Activated T-cell treated with anti-CD3 and anti-CD28 coated beads, Interleukin-2, amount 50 U/mL, for 24 hours (primary cell): ENCODE data around the gene UBE4A.

Experiments used
- DNase-seq: peaks from one replicate; pipeline ENCODE4 v3.0.0-alpha.2; 2020
- H3K27ac Mint-ChIP-seq: 2 replicates; pipeline ENCODE4 v1.8.0; 2020; ENCODE audit warnings: mild to moderate bottlenecking, mixed read lengths
- H3K27me3 Mint-ChIP-seq: 2 replicates; pipeline ENCODE4 v1.8.0; 2020; ENCODE audit warnings: mixed read lengths
- H3K36me3 Mint-ChIP-seq: 2 replicates; pipeline ENCODE4 v1.8.0; 2020; ENCODE audit warnings: low read depth, mixed read lengths
- H3K4me1 Mint-ChIP-seq: 2 replicates; pipeline ENCODE4 v1.8.0; 2020; ENCODE audit warnings: low read depth, mixed read lengths
- H3K4me3 Mint-ChIP-seq: 2 replicates; pipeline ENCODE4 v1.8.0; 2020; ENCODE audit warnings: mild to moderate bottlenecking, moderate library complexity, mixed read lengths
- H3K9me3 Mint-ChIP-seq: 2 replicates; pipeline ENCODE4 v1.8.0; 2020; ENCODE audit warnings: mixed read lengths

The UBE4A gene

DNA sequence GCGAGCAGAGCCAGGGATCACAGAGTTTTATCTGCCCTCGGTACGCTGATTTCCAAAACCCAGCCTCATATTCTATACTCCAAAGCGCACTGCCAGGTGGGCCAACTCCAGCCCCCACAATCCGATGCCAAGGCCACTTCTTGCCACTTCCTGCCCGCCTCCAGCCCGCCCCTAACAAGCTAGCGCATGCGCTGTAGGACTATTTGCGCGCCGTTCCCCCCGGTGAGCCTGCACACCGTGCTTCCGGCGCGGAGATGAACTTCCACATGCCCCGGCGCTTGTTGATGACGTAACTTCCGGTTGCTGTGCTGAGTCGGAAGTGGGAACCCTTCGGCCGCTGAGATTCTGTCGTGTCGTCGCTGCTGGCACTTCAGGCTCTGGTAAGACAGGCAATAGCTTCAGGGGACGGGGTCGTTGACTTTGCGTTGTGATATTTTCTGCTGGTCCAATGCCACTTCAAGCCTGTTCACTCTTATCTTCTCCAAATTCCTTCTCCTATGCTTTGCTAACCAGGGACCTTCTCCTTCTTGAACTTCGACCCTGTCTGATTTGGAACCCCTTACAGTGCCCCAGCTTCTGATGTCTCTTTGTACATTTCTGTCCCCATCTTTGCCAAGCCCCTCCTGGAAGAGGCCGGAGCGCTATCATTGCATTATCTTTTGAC, at the start of gene UBE4A:
TSS of gene UBE4A (plus strand) at position 306 of the 664 bp plus-strand sequence. CDS start 5,481 bp downstream, outside the sequence.
- no peaks in the 10 kb centered on the region for H3K27me3 Mint-ChIP-seq
- peaks cover 52% of the 10 kb centered on the region for H3K4me1 Mint-ChIP-seq
- peak within 1 kb of the TSS; percentile 96 for H3K4me3 Mint-ChIP-seq
- H3K36me3 Mint-ChIP-seq: peaks cover 49% of the 10 kb centered on the region
- DNase-seq: peak; percentile 98
- no peaks in the 10 kb centered on the region for H3K9me3 Mint-ChIP-seq
- H3K27ac Mint-ChIP-seq: peak within 1 kb of the TSS; percentile 98

DNA sequence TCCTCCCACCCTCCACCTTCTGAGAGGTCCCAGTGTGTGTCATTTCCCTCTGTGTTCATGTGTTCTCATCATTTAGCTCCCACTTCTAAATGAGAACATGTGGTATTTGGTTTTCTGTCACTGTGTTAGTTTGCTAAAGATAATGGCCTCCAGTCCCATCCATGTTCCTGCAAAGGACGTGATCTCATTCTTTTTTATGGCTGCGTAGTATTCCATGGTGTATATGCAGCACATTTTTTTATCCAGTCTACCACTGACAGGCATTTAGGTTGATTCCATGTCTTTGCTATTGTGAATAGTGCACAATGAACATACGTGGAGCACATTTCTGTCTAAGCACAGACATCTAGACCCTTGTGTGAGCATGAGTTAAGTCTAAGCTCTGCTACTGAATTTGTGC, 49.1 kb upstream of the UBE4A start:
- peak overlapping the region; percentile 90 for H3K27ac Mint-ChIP-seq
- H3K27me3 Mint-ChIP-seq: no peaks in the 10 kb centered on the region
- peak overlapping the region; percentile 11 for H3K4me3 Mint-ChIP-seq
- no peak for DNase-seq
- no peaks in the 10 kb centered on the region for H3K9me3 Mint-ChIP-seq
- H3K4me1 Mint-ChIP-seq: peaks cover 89% of the 10 kb centered on the region
- H3K36me3 Mint-ChIP-seq: peaks cover 95% of the 10 kb centered on the region

- Mint-ChIP-seq H3K27me3 (no peaks in the 10 kb centered on the region), H3K4me1 (peaks cover 93% of the 10 kb centered on the region), H3K27ac (peak overlapping the region; percentile 83), H3K36me3 (peaks cover 94% of the 10 kb centered on the region), H3K9me3 (no peaks in the 10 kb centered on the region), H3K4me3 (no peak overlapping the region)
- no peak for DNase-seq
Measured at GRCh38 chr11:118310781-118311485, 48.5 kb upstream of the UBE4A start.

GRCh38 chr11:118311518-118311917, 47.9 kb upstream of the UBE4A start:
- Mint-ChIP-seq H3K27ac (peak overlapping the region; percentile 83), H3K9me3 (no peaks in the 10 kb centered on the region), H3K4me3 (no peak overlapping the region), H3K36me3 (peaks cover 96% of the 10 kb centered on the region), H3K4me1 (peaks cover 95% of the 10 kb centered on the region), H3K27me3 (no peaks in the 10 kb centered on the region)
- DNase-seq: no peak

DNA sequence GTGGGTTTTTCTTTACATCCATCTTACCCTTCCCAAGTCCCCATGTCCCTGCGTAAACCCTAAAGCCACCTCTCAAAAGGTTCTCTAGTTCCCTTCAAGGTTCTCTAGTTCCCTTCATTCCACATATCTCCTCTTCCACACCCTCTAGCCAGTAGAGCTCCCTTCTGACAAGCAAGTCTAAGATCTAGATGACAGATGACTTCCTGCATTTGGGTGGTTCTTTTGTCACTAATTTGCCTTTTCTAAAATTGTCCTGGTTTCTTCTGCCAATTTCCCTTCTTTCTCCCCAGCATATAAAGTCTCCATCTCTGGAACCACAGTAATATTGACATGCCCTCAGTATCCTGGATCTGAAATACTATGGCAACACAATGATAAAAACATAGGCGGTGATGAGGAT, 47.1 kb upstream of the UBE4A start:
- DNase-seq: no peak
- Mint-ChIP-seq H3K4me1 (peaks cover 95% of the 10 kb centered on the region), H3K9me3 (no peaks in the 10 kb centered on the region), H3K27ac (peak overlapping the region; percentile 83), H3K4me3 (no peak overlapping the region), H3K27me3 (no peaks in the 10 kb centered on the region), H3K36me3 (peaks cover 94% of the 10 kb centered on the region)

DNA sequence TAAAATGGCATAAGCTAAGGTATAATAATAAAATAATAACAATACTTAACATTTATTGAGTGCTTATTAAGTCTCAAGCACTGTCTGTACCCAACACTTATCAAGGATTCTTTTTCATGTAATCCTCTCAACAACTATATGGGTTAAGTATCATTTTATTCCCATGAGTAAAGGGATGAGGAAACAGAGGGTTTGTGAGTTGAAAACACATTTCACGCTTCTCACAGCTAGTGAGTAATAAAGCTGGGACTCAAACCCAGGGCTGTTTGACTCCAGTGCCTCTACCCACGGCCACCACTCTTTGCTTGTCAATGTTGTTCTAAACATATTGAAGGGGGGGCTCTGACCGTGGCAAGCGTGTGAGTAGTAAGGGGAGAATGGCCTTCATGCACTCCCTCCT, 46.2 kb upstream of the UBE4A start:
- Mint-ChIP-seq H3K4me3 (no peak overlapping the region), H3K9me3 (no peaks in the 10 kb centered on the region), H3K27ac (peak overlapping the region; percentile 78), H3K4me1 (peaks cover 91% of the 10 kb centered on the region), H3K36me3 (peaks cover 89% of the 10 kb centered on the region), H3K27me3 (no peaks in the 10 kb centered on the region)
- DNase-seq: no peak

- H3K4me3 Mint-ChIP-seq: peak overlapping the region; percentile 49
- no peaks in the 10 kb centered on the region for H3K9me3 Mint-ChIP-seq
- peak overlapping the region; percentile 92 for H3K27ac Mint-ChIP-seq
- peaks cover 73% of the 10 kb centered on the region for H3K36me3 Mint-ChIP-seq
- DNase-seq: no peak
- H3K27me3 Mint-ChIP-seq: no peaks in the 10 kb centered on the region
- peaks cover 92% of the 10 kb centered on the region for H3K4me1 Mint-ChIP-seq
Measured at GRCh38 chr11:118314988-118315411, 44.4 kb upstream of the UBE4A start.

- H3K36me3 Mint-ChIP-seq: peaks cover 46% of the 10 kb centered on the region
- no peak for DNase-seq
- peak overlapping the region; percentile 14 for H3K27ac Mint-ChIP-seq
- no peak overlapping the region for H3K4me3 Mint-ChIP-seq
- peaks cover 84% of the 10 kb centered on the region for H3K4me1 Mint-ChIP-seq
- H3K27me3 Mint-ChIP-seq: no peaks in the 10 kb centered on the region
- H3K9me3 Mint-ChIP-seq: no peaks in the 10 kb centered on the region
Measured at GRCh38 chr11:118318124-118318523, 41.3 kb upstream of the UBE4A start.

GRCh38 chr11:118318581-118319336, 40.6 kb upstream of the UBE4A start:
- Mint-ChIP-seq H3K4me1 (peaks cover 81% of the 10 kb centered on the region), H3K27ac (peak overlapping the region; percentile 45), H3K4me3 (no peak overlapping the region), H3K27me3 (no peaks in the 10 kb centered on the region), H3K9me3 (no peaks in the 10 kb centered on the region), H3K36me3 (peaks cover 40% of the 10 kb centered on the region)
- DNase-seq: no peak

- H3K4me3 Mint-ChIP-seq: no peak overlapping the region
- H3K27ac Mint-ChIP-seq: peak overlapping the region; percentile 51
- no peaks in the 10 kb centered on the region for H3K9me3 Mint-ChIP-seq
- H3K4me1 Mint-ChIP-seq: peaks cover 78% of the 10 kb centered on the region
- no peak for DNase-seq
- no peaks in the 10 kb centered on the region for H3K27me3 Mint-ChIP-seq
- H3K36me3 Mint-ChIP-seq: peaks cover 34% of the 10 kb centered on the region
Measured at GRCh38 chr11:118319337-118319707, 40.1 kb upstream of the UBE4A start.

- H3K9me3 Mint-ChIP-seq: no peaks in the 10 kb centered on the region
- peaks cover 69% of the 10 kb centered on the region for H3K4me1 Mint-ChIP-seq
- H3K4me3 Mint-ChIP-seq: no peak overlapping the region
- DNase-seq: no peak
- no peaks in the 10 kb centered on the region for H3K27me3 Mint-ChIP-seq
- peaks cover 24% of the 10 kb centered on the region for H3K36me3 Mint-ChIP-seq
- H3K27ac Mint-ChIP-seq: no peak overlapping the region
Measured at GRCh38 chr11:118320515-118320914, 38.9 kb upstream of the UBE4A start.

DNA sequence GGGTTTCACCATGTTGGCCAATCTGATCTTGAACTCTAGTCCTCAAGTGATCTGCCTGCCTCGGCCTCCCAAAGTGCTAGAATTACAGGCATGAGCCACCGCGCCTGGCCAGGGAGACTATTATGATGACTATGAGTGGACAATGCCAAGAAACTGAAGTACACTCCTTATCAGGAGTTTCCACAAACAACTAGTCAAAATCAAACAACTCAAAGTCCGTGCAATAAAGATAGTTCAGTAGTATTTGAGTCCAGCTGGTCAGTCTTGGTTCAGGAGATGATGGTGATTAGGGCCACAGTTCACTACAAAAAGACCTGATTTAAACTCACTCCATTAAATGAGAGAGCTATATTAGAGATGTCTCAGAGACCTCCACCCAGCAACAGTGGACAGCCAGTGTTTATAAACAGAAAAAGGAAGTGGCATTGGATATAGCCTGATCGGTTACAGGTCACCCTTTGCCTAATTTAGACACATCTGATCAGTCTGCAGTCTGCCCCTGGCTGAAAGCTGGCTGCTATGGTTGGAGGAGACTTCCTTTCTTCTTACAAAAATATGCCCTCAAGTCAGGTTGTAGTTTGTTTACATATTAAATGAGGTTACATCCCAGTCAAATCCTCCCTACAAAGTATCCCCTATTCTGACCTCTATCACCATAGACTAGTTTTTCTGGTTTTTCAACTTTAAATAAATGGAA, 37.9 kb upstream of the UBE4A start:
- H3K27ac Mint-ChIP-seq: peak overlapping the region; percentile 2
- peaks cover 14% of the 10 kb centered on the region for H3K36me3 Mint-ChIP-seq
- no peak overlapping the region for H3K4me3 Mint-ChIP-seq
- H3K4me1 Mint-ChIP-seq: peaks cover 60% of the 10 kb centered on the region
- H3K27me3 Mint-ChIP-seq: no peaks in the 10 kb centered on the region
- no peaks in the 10 kb centered on the region for H3K9me3 Mint-ChIP-seq
- DNase-seq: no peak

DNA sequence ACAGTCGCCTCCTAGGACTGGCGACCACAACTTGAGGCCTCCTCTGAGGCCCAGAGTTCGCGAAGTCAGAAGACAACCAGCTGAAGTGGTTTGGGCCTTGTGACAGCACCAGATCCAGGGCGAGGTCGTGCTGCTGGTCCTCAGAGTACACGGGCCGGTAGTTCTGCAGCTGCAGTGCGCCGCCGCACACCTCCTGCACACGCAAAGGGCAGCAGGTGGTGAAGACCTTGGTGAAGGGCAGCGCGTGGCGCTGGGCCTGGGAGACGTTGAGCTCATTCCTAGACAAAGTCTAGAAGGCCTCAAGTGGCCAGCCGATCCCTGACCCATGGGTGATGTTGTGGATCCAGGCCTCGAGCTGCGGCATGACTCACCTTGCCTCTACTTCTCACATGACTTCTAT, 36.7 kb upstream of the UBE4A start:
- Mint-ChIP-seq H3K4me1 (peaks cover 52% of the 10 kb centered on the region), H3K4me3 (no peak overlapping the region), H3K9me3 (no peaks in the 10 kb centered on the region), H3K27me3 (no peaks in the 10 kb centered on the region), H3K36me3 (peaks cover 7% of the 10 kb centered on the region), H3K27ac (no peak overlapping the region)
- no peak for DNase-seq

- H3K9me3 Mint-ChIP-seq: no peaks in the 10 kb centered on the region
- no peak overlapping the region for H3K27ac Mint-ChIP-seq
- no peak overlapping the region for H3K4me3 Mint-ChIP-seq
- H3K27me3 Mint-ChIP-seq: no peaks in the 10 kb centered on the region
- peaks cover 37% of the 10 kb centered on the region for H3K4me1 Mint-ChIP-seq
- no peak for DNase-seq
- H3K36me3 Mint-ChIP-seq: peaks cover 4% of the 10 kb centered on the region
Measured at GRCh38 chr11:118325283-118325682, 34.1 kb upstream of the UBE4A start.
